Subcutaneous adipose tissue (tissue), 4 donors: ENCODE results near the gene AHCTF1. TPM values are rescaled to one million over a fixed set of nuclear protein-coding genes. Genes with fewer than 3 reads are reported as not detected.

Experiments used
- total RNA-seq, 4 donors: library from RNA; depleted of rRNA; stranded (reverse); fragments of >200 nt; gene quantifications; one replicate each; pipeline ENCODE4 v1.1.0, GENCODE V29; 2016
- TF ChIP-seq, protein P1 (sequence below): fragments of 450-650 bp; IDR thresholded peaks from one replicate; pipeline ENCODE4 v1.5.1; 2016; ENCODE audit warnings: low read depth, mild to moderate bottlenecking, control low read depth, antibody characterized with exemption, moderate library complexity

AHCTF1 gene
- total RNA-seq, 4 donors from 2014 or later = 53.9 to 97.5 (median 64.6) TPM

- TF ChIP-seq, protein P1, sequence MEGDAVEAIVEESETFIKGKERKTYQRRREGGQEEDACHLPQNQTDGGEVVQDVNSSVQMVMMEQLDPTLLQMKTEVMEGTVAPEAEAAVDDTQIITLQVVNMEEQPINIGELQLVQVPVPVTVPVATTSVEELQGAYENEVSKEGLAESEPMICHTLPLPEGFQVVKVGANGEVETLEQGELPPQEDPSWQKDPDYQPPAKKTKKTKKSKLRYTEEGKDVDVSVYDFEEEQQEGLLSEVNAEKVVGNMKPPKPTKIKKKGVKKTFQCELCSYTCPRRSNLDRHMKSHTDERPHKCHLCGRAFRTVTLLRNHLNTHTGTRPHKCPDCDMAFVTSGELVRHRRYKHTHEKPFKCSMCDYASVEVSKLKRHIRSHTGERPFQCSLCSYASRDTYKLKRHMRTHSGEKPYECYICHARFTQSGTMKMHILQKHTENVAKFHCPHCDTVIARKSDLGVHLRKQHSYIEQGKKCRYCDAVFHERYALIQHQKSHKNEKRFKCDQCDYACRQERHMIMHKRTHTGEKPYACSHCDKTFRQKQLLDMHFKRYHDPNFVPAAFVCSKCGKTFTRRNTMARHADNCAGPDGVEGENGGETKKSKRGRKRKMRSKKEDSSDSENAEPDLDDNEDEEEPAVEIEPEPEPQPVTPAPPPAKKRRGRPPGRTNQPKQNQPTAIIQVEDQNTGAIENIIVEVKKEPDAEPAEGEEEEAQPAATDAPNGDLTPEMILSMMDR = no peak
Observed at GRCh38 chr1:246891105-246891504, 40.6 kb downstream of the AHCTF1 start.

- TF ChIP-seq, protein P1 = no peak
Observed at GRCh38 chr1:246888522-246888921, 43.2 kb downstream of the AHCTF1 start.

GRCh38 chr1:246878551-246878950 is 53.2 kb downstream of the AHCTF1 start:
- TF ChIP-seq, protein P1 = no peak

GRCh38 chr1:246876431-246876830 is 55.3 kb downstream of the AHCTF1 start:
- TF ChIP-seq, protein P1 = no peak

DNA sequence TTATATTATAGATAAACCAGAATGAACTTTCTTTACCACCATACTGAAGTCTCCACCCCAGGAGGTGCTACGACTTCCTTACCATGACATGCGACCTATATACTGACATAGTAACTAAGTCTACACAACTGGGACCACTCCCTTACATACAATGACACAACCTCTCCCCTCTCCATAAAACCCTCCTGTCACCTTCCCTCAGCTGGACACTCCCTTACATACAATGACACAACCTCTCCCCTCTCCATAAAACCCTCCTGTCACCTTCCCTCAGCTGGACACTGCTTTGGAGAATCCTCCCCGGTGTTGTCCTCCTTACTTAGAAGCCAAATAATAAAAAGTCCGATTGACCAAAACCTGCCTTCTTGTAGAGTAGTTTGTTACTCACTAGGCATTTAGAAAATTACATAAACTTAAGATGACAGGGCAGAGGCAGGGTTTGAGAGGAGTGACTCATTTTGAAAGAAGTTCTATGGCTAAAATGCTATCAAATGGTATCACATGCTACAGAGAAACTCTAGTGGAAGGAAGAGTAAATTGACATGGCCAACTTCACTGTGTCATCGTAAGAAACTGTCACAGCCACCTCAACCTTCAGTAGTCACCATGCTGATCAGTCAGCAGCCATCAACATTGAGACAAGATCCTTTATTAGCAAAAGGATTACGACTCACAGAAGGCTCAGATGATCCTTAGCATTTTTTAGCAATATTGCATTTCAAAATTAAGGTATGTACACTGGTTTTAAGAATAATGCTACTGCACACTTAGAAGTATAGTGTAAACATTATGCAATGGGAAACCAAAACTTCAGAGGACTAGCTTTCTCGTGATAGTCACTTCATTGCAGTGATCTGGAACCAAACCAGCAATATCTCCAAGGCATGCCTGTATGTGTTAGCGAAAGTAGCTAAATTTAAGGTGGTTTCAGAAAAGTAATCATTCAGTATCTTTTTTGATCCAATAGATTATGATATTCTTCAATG is 56.4 kb downstream of the AHCTF1 start:
- TF ChIP-seq, protein P1 = no peak

DNA sequence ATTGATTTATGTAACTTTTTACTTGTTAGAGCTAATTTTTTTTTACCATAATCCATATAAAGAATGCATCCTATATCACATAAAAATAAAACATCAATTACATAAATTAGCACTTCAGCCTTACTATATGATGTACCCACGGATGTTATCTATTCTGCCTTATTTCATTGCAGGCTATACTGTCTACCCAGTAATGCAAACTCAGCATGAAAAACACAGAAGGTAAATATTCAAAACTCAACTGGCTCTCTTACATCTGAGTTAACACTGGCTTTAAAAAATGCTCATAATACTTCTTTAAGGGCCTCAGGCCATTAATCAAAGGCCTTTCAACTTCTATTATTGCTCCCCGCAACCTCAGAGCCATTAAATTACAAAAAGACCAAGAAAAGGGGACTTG is 65.8 kb downstream of the AHCTF1 start:
- TF ChIP-seq, protein P1 = no peak

- TF ChIP-seq, protein P1 = no peak
Observed at GRCh38 chr1:246860401-246860800, 71.3 kb downstream of the AHCTF1 start.
